C4-2B (cell line): ENCODE data around the gene NEK8.

Experiments used
- CTCF ChIP-seq: fragments of 450-650 bp; conservative IDR thresholded peaks from 2 replicates; pipeline ENCODE4 v1.5.1; 2017; ENCODE audit warnings: mild to moderate bottlenecking
- ZFX ChIP-seq: fragments of 450-650 bp; IDR thresholded peaks from 2 replicates; pipeline ENCODE4 v1.6.1; 2017

DNA sequence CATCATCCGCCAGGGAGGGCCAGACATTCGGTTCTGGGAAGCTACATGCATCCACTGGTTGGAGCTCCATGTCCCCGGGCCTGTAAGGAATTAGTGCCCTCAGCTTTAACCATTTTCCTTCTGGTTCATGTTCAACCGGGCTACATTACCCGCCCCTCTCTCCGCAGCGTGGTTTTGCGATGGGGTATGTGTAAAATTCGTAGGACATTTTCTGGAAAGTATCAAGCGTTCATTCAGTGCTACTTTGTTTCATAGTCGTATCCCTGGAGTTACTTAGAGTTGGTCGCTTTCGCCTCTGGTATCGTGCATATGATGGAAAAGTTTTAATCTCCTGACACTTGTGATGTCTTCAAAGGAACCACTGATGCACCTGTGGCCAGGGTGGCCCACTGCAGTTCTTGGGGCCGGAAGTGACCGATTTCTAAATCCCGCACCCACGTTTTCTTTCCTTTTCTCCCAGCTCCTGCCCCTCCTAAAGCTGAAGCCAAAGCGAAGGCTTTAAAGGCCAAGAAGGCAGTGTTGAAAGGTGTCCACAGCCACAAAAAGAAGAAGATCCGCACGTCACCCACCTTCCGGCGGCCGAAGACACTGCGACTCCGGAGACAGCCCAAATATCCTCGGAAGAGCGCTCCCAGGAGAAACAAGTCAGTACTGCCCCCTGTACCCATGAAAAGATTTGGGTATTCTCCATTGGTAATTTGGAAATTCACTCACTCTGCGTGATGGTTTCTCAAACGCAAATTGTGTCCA, 8.2 kb upstream of the NEK8 start:
- TF ChIP-seq CTCF (no peak; the same call in 1 of the 2 replicates), ZFX (peak; percentile 64; the same call in 1 of the 2 replicates)
